Left hindlimb (tissue), 1 donor: ENCODE results near the gene CACNA1G.

Source experiments
- DNase-seq: peaks from one replicate; pipeline ENCODE4 v3.0.0-alpha.2; 2018

The CACNA1G gene

DNA sequence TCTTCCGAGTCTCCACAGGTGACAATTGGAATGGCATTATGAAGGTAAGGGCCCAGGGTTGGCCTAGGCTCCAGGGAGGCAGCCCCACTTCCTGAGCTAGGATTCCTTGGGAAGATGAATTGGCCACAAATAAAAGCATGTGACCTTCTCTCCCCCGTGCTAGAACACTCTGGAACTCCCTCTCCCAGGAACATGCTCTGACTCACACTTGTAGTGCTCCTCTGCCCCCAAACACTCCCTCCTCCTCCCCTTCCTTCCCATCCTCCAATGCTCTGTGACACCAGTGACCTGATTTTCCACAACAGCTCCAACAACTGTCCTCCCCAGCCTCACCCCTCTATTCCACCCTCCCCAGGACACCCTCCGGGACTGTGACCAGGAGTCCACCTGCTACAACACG is 57.8 kb downstream of the CACNA1G start:
- DNase-seq, result no peak

DNA sequence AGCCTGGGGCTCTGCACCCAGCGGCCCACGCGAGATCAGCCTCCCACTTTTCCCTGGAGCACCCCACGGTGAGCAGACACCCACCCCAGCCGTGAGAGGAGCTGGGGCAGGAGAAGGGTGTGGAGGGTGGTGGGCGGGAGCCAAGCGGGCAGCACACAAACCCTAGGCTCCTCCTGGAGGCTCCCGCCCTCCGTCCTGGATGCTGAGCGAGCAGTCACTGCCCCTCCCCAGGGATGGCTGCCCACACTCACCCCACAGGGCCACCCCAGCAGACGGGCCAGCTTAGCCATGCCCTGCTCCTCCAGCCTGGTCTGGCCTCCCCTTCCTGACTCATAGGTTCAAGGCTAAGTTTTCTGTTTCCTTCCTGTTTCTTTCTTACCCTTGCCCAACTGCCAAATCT is 58.4 kb downstream of the CACNA1G start:
- no peak for DNase-seq

GRCh38 chr17:50619489-50619888 is 59.0 kb downstream of the CACNA1G start:
- DNase-seq, result no peak

DNA sequence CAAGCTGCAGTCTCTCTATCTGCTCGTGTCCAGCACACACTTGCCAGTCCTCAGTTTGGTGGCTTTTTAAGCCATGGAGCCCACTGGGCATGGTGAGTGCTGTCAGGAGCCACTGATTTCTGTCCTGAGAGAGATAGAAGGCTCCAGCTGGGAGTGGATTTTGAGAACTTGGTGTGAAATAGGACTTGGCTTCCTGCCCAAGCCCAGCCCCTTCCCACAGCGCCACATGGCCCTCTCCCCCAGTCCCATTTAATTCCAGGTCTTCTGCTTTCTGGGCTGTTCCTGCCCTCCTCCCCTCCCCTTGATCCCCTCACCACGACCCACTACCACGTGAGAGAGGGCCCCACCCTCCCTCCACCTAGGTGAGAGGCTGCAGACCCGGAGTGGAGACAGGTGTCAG is 59.7 kb downstream of the CACNA1G start:
- DNase-seq, result no peak

- DNase-seq, result no peak
Measured at GRCh38 chr17:50620858-50621257, 60.3 kb downstream of the CACNA1G start.

DNA sequence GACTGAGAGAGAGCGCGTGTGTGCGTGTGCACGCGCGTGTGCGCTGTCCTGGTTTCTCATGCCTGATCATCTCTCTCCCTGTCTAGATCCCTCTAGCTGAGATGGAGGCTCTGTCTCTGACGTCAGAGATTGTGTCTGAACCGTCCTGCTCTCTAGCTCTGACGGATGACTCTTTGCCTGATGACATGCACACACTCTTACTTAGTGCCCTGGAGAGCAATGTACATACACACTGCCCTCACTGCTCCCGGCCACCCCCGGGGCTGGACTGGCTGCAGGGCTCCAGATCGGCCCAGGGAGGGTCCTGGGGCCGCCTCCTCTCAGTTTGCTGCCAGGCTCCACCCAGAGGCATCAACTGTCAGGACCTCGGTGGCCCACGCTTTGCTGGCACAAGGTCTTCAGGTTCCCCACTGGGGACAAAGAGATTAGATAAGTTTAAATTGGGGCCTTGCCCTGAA is 61.1 kb downstream of the CACNA1G start:
- no peak for DNase-seq

DNA sequence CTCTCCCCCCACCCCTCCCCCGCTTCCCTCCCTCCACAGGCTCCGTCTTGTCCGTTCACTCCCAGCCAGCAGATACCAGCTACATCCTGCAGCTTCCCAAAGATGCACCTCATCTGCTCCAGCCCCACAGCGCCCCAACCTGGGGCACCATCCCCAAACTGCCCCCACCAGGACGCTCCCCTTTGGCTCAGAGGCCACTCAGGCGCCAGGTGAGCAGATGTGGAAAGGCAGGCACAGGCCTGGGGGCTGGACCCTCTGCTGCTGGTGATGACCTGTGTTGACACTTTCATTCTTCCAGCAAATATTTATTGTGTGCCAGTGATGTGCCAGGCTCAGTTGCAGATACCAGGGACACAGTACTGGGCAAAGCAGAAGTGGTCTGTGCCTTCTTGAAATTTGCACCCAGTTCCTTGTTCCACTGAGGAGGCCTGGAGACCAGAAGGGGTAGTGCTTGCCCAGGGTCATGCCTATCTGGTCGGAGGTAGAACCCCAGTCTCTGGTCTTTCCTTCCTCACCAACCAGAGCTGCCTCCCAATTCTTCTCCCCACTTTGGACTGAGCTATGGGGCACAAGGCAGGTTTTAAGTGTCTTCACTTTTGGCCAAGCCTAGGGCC is 63.9 kb downstream of the CACNA1G start:
- DNase-seq, result no peak

GRCh38 chr17:50625032-50625871 is 64.7 kb downstream of the CACNA1G start:
- DNase-seq, result no peak

GRCh38 chr17:50626037-50626574 is 65.6 kb downstream of the CACNA1G start:
- peak; percentile 67 for DNase-seq

DNA sequence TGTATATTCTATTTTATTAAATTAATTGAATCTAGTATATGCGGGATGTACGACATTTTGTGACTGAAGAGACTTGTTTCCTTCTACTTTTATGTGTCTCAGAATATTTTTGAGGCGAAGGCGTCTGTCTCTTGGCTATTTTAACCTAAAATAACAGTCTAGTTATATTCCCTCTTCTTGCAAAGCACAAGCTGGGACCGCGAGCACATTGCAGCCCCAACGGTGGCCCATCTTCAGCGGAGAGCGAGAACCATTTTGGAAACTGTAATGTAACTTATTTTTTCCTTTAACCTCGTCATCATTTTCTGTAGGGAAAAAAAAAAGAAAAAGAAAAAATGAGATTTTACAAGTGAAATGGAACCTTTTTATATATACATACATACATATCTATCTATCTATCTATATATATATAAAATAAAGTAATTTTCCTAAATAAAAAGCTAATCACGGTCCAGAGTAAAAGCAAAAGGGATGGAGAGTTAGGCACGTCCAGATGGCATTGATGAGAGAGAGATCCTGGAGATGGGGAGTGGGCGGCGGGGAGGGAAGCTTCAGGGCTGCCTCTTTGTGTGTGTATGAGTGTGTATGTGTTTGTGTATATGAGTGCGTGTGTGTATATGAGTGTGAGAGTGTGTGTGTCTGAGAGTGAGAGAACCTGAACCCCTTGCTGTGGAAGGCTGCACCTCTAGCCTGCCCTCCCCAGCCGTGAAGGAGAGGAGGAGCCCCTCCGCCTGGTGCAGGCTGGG is 66.7 kb downstream of the CACNA1G start:
- no peak for DNase-seq

GRCh38 chr17:50627782-50628601 is 67.5 kb downstream of the CACNA1G start:
- DNase-seq, result peak; percentile 33

- peak; percentile 3 for DNase-seq
Measured at GRCh38 chr17:50629902-50630301, 69.4 kb downstream of the CACNA1G start.

DNA sequence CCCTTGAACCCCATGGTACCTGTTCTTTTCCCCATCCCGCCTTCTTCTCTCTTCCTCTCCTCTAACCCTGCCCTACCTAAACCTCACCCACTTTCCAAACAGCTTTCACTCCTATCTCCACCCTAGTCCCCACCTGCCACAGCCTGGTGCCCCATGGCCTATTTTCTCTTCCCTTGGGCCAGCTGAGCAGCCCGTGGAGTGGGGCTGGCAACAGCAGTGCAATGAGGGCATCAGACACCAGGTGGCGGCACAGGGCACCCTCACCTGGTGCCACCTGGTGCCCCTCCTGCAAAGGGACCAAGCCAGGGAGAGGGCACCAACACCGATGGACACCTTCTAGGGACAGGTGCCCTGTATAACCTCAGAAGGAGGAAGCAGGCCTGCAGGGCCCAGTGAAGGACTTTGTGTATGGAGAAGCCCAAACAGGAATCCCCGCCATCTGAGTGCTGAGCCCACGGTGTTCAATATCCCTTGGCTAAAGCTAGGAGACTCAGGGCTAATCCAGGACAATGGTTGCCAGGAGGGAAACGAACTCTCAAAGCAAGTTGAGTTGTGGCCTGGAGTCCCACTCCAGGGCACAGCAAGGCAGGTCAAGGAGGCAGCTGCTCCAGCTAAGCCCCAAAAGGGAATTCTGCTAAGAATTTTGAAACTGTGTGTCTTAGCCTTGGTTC is 70.1 kb downstream of the CACNA1G start:
- peak; percentile 30 for DNase-seq

DNA sequence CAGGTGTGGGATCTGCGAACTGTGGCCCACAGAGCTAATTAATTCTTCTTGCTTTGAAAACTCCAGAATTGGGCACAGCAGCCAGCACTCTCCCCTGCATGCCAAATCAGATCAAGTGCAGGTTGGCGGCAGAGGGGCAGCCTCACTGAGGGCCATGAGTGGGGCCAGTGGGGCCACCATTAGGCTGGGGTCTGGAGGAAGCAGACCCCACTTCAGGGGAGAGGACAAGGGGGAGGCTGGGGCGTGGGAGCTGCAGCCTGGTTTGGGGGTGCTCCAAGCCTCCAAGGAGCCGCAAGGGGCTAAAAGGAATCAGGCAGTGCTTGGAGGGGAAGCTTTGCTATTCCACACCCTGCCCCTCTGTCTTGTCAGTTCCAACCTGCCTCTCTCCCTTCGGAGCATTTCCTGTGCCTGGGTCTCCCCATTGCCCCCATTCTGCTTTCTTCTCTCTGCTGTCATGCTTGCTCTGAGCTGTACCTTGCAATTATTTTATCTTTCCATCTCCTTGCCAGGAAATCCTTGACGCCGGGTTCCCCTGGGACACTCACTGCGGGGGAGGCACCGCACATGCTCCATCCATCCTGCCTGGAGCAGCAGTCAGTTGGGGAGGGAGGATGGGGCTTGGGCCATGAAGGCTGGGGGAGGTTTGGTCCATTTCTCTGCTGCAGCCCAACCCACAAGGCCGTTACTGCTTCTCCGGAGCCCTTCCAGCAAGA is 70.8 kb downstream of the CACNA1G start:
- peak; percentile 40 for DNase-seq

GRCh38 chr17:50631908-50632571 is 71.5 kb downstream of the CACNA1G start:
- peak; percentile 22 for DNase-seq

- peak; percentile 2 for DNase-seq
Measured at GRCh38 chr17:50632637-50633036, 72.1 kb downstream of the CACNA1G start.

GRCh38 chr17:50633683-50634082 is 73.2 kb downstream of the CACNA1G start:
- DNase-seq, result peak; percentile 25

- peak; percentile 60 for DNase-seq
Measured at GRCh38 chr17:50634224-50634914, 73.9 kb downstream of the CACNA1G start, which contains the start of gene ABCC3. Gene ABCC3, plus strand, starts transcription at chr17:50634881. Its CDS starts 56 bp downstream, at chr17:50634937.

GRCh38 chr17:50634915-50635731 is 74.6 kb downstream of the CACNA1G start:
- peak; percentile 21 for DNase-seq
